ENCODE results near the gene OGN.

GRCh38 chr9:92414566-92414965, 10.2 kb upstream of the OGN start:
- TF ChIP-seq POLR2A (IDR thresholded peaks at IDR 0.05) = no peak
- TF ChIP-seq, protein P1, sequence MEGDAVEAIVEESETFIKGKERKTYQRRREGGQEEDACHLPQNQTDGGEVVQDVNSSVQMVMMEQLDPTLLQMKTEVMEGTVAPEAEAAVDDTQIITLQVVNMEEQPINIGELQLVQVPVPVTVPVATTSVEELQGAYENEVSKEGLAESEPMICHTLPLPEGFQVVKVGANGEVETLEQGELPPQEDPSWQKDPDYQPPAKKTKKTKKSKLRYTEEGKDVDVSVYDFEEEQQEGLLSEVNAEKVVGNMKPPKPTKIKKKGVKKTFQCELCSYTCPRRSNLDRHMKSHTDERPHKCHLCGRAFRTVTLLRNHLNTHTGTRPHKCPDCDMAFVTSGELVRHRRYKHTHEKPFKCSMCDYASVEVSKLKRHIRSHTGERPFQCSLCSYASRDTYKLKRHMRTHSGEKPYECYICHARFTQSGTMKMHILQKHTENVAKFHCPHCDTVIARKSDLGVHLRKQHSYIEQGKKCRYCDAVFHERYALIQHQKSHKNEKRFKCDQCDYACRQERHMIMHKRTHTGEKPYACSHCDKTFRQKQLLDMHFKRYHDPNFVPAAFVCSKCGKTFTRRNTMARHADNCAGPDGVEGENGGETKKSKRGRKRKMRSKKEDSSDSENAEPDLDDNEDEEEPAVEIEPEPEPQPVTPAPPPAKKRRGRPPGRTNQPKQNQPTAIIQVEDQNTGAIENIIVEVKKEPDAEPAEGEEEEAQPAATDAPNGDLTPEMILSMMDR (IDR thresholded peaks at IDR 0.05) = no peak
